K562 (cell line): ENCODE data around the gene EPSTI1. TPM values are rescaled to one million over a fixed set of nuclear protein-coding genes. Genes with fewer than 3 reads are reported as not detected.

Experiments used
- POLR2B ChIP-seq: fragments of 450-650 bp; IDR thresholded peaks from 2 replicates; pipeline ENCODE4 v1.6.1; 2018; ENCODE audit warnings: low read depth; ENCODE audit not compliant: partially characterized antibody
- polyA plus RNA-seq, 8 experiments: library from polyadenylated mRNA; depleted of rRNA in 4 of 8; stranded (reverse) in 5 of 8; unstranded in 3 of 8; fragments of >200 nt; fragmentation: Nextera tagmentation in 2 of 8; fragmentation: Illumina TruSeq in 1 of 8; extraction: Ambion mirVana in 2 of 8; extraction: Trizol in 1 of 8; gene quantifications; 2 replicates each; pipeline versions ENCODE4 v1.2.1 to v1.2.3, GENCODE V29; 2011 to 2014; ENCODE audit warnings: inconsistent platforms in 1 of 8, missing spikeins in 1 of 8
- total RNA-seq, 7 experiments: library from RNA; depleted of rRNA in 6 of 7; stranded (reverse); fragments of >200 nt in 6 of 7; fragmentation: Illumina TruSeq in 2 of 7; extraction: Trizol in 2 of 7; gene quantifications; 2 replicates each; pipeline versions ENCODE4 v1.2.1 to v1.2.3, GENCODE V29; 2011 to 2021; ENCODE audit warnings: low replicate concordance in 1 of 7
- TF ChIP-seq, protein P1 (sequence below): fragments of 450-650 bp; IDR thresholded peaks from 2 replicates; pipeline ENCODE4 v1.6.1; 2016; ENCODE audit warnings: mild to moderate bottlenecking, moderate library complexity

EPSTI1 gene
- total and polyA plus RNA-seq, 9 of the 15 experiments (the other 6 are each of a cell fraction or from before 2014, with no cell fraction given), result 0.18 to 1.0 TPM; not detected in 7

DNA sequence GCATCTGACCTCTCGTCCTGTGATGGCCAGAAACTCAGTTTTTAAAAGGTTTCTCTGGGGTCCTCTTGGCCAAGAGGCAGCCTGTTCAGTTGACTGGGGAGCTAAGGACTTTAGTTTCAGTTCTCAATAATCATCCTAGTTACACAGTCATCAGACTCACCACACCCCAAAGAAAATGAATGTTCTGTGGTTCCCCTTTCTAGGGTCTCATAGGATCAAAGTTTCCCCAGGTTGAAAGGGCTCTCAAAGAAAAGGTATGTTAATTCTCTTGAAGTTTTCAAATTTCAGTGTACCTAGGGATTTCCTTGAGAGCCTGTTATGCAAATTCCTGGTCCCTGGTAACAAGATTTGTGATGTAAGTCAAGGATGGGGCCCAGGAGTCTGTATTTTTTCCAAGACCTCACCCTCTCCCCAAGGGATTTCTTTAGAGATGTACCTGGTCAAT, 115.7 kb downstream of the EPSTI1 start (continued):
- TF ChIP-seq, protein P1, sequence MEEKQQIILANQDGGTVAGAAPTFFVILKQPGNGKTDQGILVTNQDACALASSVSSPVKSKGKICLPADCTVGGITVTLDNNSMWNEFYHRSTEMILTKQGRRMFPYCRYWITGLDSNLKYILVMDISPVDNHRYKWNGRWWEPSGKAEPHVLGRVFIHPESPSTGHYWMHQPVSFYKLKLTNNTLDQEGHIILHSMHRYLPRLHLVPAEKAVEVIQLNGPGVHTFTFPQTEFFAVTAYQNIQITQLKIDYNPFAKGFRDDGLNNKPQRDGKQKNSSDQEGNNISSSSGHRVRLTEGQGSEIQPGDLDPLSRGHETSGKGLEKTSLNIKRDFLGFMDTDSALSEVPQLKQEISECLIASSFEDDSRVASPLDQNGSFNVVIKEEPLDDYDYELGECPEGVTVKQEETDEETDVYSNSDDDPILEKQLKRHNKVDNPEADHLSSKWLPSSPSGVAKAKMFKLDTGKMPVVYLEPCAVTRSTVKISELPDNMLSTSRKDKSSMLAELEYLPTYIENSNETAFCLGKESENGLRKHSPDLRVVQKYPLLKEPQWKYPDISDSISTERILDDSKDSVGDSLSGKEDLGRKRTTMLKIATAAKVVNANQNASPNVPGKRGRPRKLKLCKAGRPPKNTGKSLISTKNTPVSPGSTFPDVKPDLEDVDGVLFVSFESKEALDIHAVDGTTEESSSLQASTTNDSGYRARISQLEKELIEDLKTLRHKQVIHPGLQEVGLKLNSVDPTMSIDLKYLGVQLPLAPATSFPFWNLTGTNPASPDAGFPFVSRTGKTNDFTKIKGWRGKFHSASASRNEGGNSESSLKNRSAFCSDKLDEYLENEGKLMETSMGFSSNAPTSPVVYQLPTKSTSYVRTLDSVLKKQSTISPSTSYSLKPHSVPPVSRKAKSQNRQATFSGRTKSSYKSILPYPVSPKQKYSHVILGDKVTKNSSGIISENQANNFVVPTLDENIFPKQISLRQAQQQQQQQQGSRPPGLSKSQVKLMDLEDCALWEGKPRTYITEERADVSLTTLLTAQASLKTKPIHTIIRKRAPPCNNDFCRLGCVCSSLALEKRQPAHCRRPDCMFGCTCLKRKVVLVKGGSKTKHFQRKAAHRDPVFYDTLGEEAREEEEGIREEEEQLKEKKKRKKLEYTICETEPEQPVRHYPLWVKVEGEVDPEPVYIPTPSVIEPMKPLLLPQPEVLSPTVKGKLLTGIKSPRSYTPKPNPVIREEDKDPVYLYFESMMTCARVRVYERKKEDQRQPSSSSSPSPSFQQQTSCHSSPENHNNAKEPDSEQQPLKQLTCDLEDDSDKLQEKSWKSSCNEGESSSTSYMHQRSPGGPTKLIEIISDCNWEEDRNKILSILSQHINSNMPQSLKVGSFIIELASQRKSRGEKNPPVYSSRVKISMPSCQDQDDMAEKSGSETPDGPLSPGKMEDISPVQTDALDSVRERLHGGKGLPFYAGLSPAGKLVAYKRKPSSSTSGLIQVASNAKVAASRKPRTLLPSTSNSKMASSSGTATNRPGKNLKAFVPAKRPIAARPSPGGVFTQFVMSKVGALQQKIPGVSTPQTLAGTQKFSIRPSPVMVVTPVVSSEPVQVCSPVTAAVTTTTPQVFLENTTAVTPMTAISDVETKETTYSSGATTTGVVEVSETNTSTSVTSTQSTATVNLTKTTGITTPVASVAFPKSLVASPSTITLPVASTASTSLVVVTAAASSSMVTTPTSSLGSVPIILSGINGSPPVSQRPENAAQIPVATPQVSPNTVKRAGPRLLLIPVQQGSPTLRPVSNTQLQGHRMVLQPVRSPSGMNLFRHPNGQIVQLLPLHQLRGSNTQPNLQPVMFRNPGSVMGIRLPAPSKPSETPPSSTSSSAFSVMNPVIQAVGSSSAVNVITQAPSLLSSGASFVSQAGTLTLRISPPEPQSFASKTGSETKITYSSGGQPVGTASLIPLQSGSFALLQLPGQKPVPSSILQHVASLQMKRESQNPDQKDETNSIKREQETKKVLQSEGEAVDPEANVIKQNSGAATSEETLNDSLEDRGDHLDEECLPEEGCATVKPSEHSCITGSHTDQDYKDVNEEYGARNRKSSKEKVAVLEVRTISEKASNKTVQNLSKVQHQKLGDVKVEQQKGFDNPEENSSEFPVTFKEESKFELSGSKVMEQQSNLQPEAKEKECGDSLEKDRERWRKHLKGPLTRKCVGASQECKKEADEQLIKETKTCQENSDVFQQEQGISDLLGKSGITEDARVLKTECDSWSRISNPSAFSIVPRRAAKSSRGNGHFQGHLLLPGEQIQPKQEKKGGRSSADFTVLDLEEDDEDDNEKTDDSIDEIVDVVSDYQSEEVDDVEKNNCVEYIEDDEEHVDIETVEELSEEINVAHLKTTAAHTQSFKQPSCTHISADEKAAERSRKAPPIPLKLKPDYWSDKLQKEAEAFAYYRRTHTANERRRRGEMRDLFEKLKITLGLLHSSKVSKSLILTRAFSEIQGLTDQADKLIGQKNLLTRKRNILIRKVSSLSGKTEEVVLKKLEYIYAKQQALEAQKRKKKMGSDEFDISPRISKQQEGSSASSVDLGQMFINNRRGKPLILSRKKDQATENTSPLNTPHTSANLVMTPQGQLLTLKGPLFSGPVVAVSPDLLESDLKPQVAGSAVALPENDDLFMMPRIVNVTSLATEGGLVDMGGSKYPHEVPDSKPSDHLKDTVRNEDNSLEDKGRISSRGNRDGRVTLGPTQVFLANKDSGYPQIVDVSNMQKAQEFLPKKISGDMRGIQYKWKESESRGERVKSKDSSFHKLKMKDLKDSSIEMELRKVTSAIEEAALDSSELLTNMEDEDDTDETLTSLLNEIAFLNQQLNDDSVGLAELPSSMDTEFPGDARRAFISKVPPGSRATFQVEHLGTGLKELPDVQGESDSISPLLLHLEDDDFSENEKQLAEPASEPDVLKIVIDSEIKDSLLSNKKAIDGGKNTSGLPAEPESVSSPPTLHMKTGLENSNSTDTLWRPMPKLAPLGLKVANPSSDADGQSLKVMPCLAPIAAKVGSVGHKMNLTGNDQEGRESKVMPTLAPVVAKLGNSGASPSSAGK, result no peak
- no peak for TF ChIP-seq POLR2B
